Stimulated activated CD4-positive, alpha-beta T cell treated with anti-CD3 and anti-CD28 coated beads, TNF-alpha, amount 100 ng/mL, for 4 hours (primary cell): ENCODE results near the gene TNKS2.
"Not testable (repeated sequence)": the region's sequence is repeated elsewhere in the genome, so short reads cannot be mapped to it uniquely, and the experiment has no call there.

ENCODE experiments used
- DNase-seq, 3 experiments: peaks; one replicate each; pipeline ENCODE4 v3.0.0-alpha.2; 2020; ENCODE audit warnings: low read depth in 3 of 3

The TNKS2 gene

GRCh38 chr10:91865562-91866081, 67.4 kb downstream of the TNKS2 start:
- no peak for DNase-seq

GRCh38 chr10:91875156-91875555, 76.9 kb downstream of the TNKS2 start:
- DNase-seq, result no peak

- no peak for DNase-seq
These were observed 77.6 kb downstream of the TNKS2 start for GRCh38 chr10:91875779-91876178.

- DNase-seq, result no peak
These were observed 81.4 kb downstream of the TNKS2 start for GRCh38 chr10:91879515-91880170.

- DNase-seq, result no peak
These were observed 82.1 kb downstream of the TNKS2 start for GRCh38 chr10:91880310-91880709.

- DNase-seq, result no peak
These were observed 85.6 kb downstream of the TNKS2 start for GRCh38 chr10:91883549-91884444.

GRCh38 chr10:91884536-91884935, 86.3 kb downstream of the TNKS2 start:
- no peak for DNase-seq

GRCh38 chr10:91885362-91886079, 87.3 kb downstream of the TNKS2 start:
- no peak for DNase-seq

- DNase-seq, result no peak
These were observed 88.7 kb downstream of the TNKS2 start for GRCh38 chr10:91886954-91887271.

- DNase-seq, result peak in 2 of 3 experiments; percentile 6 to 11
These were observed 89.2 kb downstream of the TNKS2 start for GRCh38 chr10:91887272-91888076.

- DNase-seq, result no peak
These were observed 93.1 kb downstream of the TNKS2 start for GRCh38 chr10:91891125-91892001.

GRCh38 chr10:91893051-91893450, 94.8 kb downstream of the TNKS2 start:
- DNase-seq, result no peak

- DNase-seq, result not testable (repeated sequence)
These were observed 96.0 kb downstream of the TNKS2 start for GRCh38 chr10:91894261-91894685.

GRCh38 chr10:91896212-91896756, 98.1 kb downstream of the TNKS2 start:
- DNase-seq, result no peak

GRCh38 chr10:91897421-91897820, 99.2 kb downstream of the TNKS2 start:
- no peak for DNase-seq

GRCh38 chr10:91901784-91902677, 103.8 kb downstream of the TNKS2 start:
- peak in 2 of 3 experiments; percentile 36 to 41 for DNase-seq

- DNase-seq, result no peak
These were observed 108.9 kb downstream of the TNKS2 start for GRCh38 chr10:91907033-91907594.

GRCh38 chr10:91907914-91908336, 109.7 kb downstream of the TNKS2 start:
- DNase-seq, result no peak
